HEK293 (cell line): ENCODE data around the gene CHAC1.

Experiments used
- AEBP2 ChIP-seq: fragments of 450-650 bp; formaldehyde crosslinking; IDR thresholded peaks from 2 replicates; pipeline ENCODE4 v1.5.1; 2016; ENCODE audit warnings: missing biosample characterization, missing genetic modification characterization, borderline replicate concordance
- BCL6B ChIP-seq: fragments of 450-650 bp; formaldehyde crosslinking; IDR thresholded peaks from 2 replicates; pipeline ENCODE4 v1.5.1; 2017; ENCODE audit warnings: missing biosample characterization, missing genetic modification characterization
- HOXA7 ChIP-seq: sonication (generic); formaldehyde crosslinking; IDR thresholded peaks from 2 replicates; pipeline ENCODE4 v1.8.1; 2022; ENCODE audit warnings: missing genetic modification reagents, borderline replicate concordance
- PRDM1 ChIP-seq: fragments of 450-650 bp; formaldehyde crosslinking; IDR thresholded peaks from 2 replicates; pipeline ENCODE4; 2016; ENCODE audit warnings: missing biosample characterization, missing genetic modification characterization
- PRDM10 ChIP-seq: fragments of 450-650 bp; formaldehyde crosslinking; IDR thresholded peaks from 2 replicates; pipeline ENCODE4 v1.5.1; 2016; ENCODE audit warnings: missing biosample characterization, missing genetic modification characterization
- PRDM6 ChIP-seq: fragments of 450-650 bp; formaldehyde crosslinking; IDR thresholded peaks from 2 replicates; pipeline ENCODE4 v1.5.1; 2017; ENCODE audit warnings: missing biosample characterization, missing genetic modification characterization
- RBAK ChIP-seq: fragments of 450-650 bp; formaldehyde crosslinking; IDR thresholded peaks from 2 replicates; pipeline ENCODE4 v1.5.1; 2016; ENCODE audit warnings: missing biosample characterization, missing genetic modification characterization
- SCRT2 ChIP-seq: fragments of 450-650 bp; formaldehyde crosslinking; IDR thresholded peaks from 2 replicates; pipeline ENCODE4 v1.5.1; 2016; ENCODE audit warnings: missing biosample characterization, missing genetic modification characterization
- SP2 ChIP-seq: fragments of 450-650 bp; formaldehyde crosslinking; IDR thresholded peaks from 2 replicates; pipeline ENCODE4 v1.5.1; 2016; ENCODE audit warnings: missing biosample characterization, missing genetic modification characterization
- ZBTB20 ChIP-seq: fragments of 450-650 bp; formaldehyde crosslinking; IDR thresholded peaks from 2 replicates; pipeline ENCODE4 v1.5.1; 2016; ENCODE audit warnings: missing biosample characterization, missing genetic modification characterization
- ZBTB44 ChIP-seq: fragments of 450-650 bp; IDR thresholded peaks from 2 replicates; pipeline ENCODE4 v1.5.1; 2018; ENCODE audit warnings: missing biosample characterization, mild to moderate bottlenecking, missing genetic modification characterization
- ZBTB6 ChIP-seq: fragments of 450-650 bp; formaldehyde crosslinking; IDR thresholded peaks from 2 replicates; pipeline ENCODE4 v1.5.1; 2017; ENCODE audit warnings: missing biosample characterization, missing genetic modification characterization
- ZFP3 ChIP-seq: fragments of 450-650 bp; formaldehyde crosslinking; IDR thresholded peaks from 2 replicates; pipeline ENCODE4 v1.5.1; 2016; ENCODE audit warnings: low read depth, missing biosample characterization, missing genetic modification characterization
- ZNF16 ChIP-seq: fragments of 450-650 bp; formaldehyde crosslinking; IDR thresholded peaks from 2 replicates; pipeline ENCODE4 v1.5.1; 2016; ENCODE audit warnings: low read depth, missing biosample characterization, missing genetic modification characterization
- ZNF2 ChIP-seq: fragments of 450-650 bp; formaldehyde crosslinking; IDR thresholded peaks from 2 replicates; pipeline ENCODE4 v1.5.1; 2016; ENCODE audit warnings: missing biosample characterization, missing genetic modification characterization
- ZNF211 ChIP-seq: fragments of 450-650 bp; formaldehyde crosslinking; IDR thresholded peaks from 2 replicates; pipeline ENCODE4 v1.5.1; 2016; ENCODE audit warnings: low read depth, missing biosample characterization, missing genetic modification characterization
- ZNF266 ChIP-seq: fragments of 450-650 bp; formaldehyde crosslinking; IDR thresholded peaks from 2 replicates; pipeline ENCODE4 v1.5.1; 2016; ENCODE audit warnings: missing biosample characterization, missing genetic modification characterization, low read depth
- ZNF37A ChIP-seq: fragments of 450-650 bp; IDR thresholded peaks from 2 replicates; pipeline ENCODE4 v1.5.1; 2018; ENCODE audit warnings: missing biosample characterization, missing genetic modification characterization
- ZNF501 ChIP-seq: fragments of 450-650 bp; formaldehyde crosslinking; IDR thresholded peaks from 2 replicates; pipeline ENCODE4 v1.5.1; 2016; ENCODE audit warnings: missing biosample characterization, missing genetic modification characterization
- ZNF544 ChIP-seq: fragments of 450-650 bp; formaldehyde crosslinking; IDR thresholded peaks from 2 replicates; pipeline ENCODE4 v1.5.0; 2017; ENCODE audit warnings: missing biosample characterization, missing genetic modification characterization
- ZNF558 ChIP-seq: fragments of 450-650 bp; formaldehyde crosslinking; IDR thresholded peaks from 2 replicates; pipeline ENCODE4 v1.5.1; 2016; ENCODE audit warnings: missing biosample characterization, missing genetic modification characterization
- ZNF623 ChIP-seq: fragments of 450-650 bp; formaldehyde crosslinking; IDR thresholded peaks from 2 replicates; pipeline ENCODE4 v1.5.1; 2016; ENCODE audit warnings: missing biosample characterization, missing genetic modification characterization
- ZNF639 ChIP-seq: fragments of 450-650 bp; formaldehyde crosslinking; IDR thresholded peaks from 2 replicates; pipeline ENCODE4 v1.5.1; 2016; ENCODE audit warnings: missing biosample characterization, missing genetic modification characterization
- ZNF664 ChIP-seq: fragments of 450-650 bp; formaldehyde crosslinking; IDR thresholded peaks from 2 replicates; pipeline ENCODE4 v1.5.1; 2016; ENCODE audit warnings: missing biosample characterization, missing genetic modification characterization
- ZNF701 ChIP-seq: fragments of 450-650 bp; formaldehyde crosslinking; IDR thresholded peaks from 2 replicates; pipeline ENCODE4 v1.5.1; 2016; ENCODE audit warnings: missing biosample characterization, missing genetic modification characterization
- ZNF747 ChIP-seq: fragments of 450-650 bp; formaldehyde crosslinking; IDR thresholded peaks from 2 replicates; pipeline ENCODE4 v1.5.1; 2016; ENCODE audit warnings: missing biosample characterization, missing genetic modification characterization
- ZNF843 ChIP-seq: fragments of 450-650 bp; formaldehyde crosslinking; IDR thresholded peaks from 2 replicates; pipeline ENCODE4 v1.5.1; 2016; ENCODE audit warnings: missing biosample characterization, missing genetic modification characterization
- ZSCAN30 ChIP-seq: fragments of 450-650 bp; IDR thresholded peaks from 2 replicates; pipeline ENCODE4 v1.5.1; 2018; ENCODE audit warnings: missing biosample characterization, mild to moderate bottlenecking, missing genetic modification characterization, moderate library complexity

The CHAC1 gene

GRCh38 chr15:40952901-40953712 is at the start of gene CHAC1 (continued):
- TF ChIP-seq PRDM6 (tag by site-specific recombination), result no peak
- peak; percentile 93 for TF ChIP-seq SP2 (tag by site-specific recombination)
- no peak for TF ChIP-seq ZNF2 (tag by site-specific recombination)
- peak; percentile 84 for TF ChIP-seq ZBTB6 (tag by site-specific recombination)
- TF ChIP-seq PRDM10 (tag by site-specific recombination), result 0 out of 2 replicates have a peak, but pooled peaks have one; percentile 16
- TF ChIP-seq ZNF266 (tag by site-specific recombination), result no peak
- no peak for TF ChIP-seq ZNF37A (tag by site-specific recombination)
- TF ChIP-seq PRDM1, result no peak
- TF ChIP-seq ZNF664 (tag by site-specific recombination), result no peak
- TF ChIP-seq ZBTB44 (tag by site-specific recombination), result peak; percentile 34
- no peak for TF ChIP-seq BCL6B (tag by site-specific recombination)
- TF ChIP-seq ZFP3, result no peak
- no peak for TF ChIP-seq HOXA7 (CRISPR knock-in tag)
- no peak for TF ChIP-seq ZNF701 (tag by site-specific recombination)
- no peak for TF ChIP-seq ZNF623 (tag by site-specific recombination)
- no peak for TF ChIP-seq ZNF747 (tag by site-specific recombination)
- no peak for TF ChIP-seq ZNF843 (tag by site-specific recombination)
- peak; percentile 81 for TF ChIP-seq ZSCAN30 (tag by site-specific recombination)
- no peak for TF ChIP-seq RBAK (tag by site-specific recombination)
- TF ChIP-seq SCRT2 (tag by site-specific recombination), result no peak
- TF ChIP-seq ZNF639 (tag by site-specific recombination), result no peak
- peak; percentile 91 for TF ChIP-seq ZBTB20 (tag by site-specific recombination)
- TF ChIP-seq ZNF544 (tag by site-specific recombination), result no peak
- no peak for TF ChIP-seq ZNF211 (tag by site-specific recombination)
- no peak for TF ChIP-seq ZNF16 (tag by site-specific recombination)
- no peak for TF ChIP-seq AEBP2 (tag by site-specific recombination)
- TF ChIP-seq ZNF501 (tag by site-specific recombination), result peak; percentile 50; the same call in 1 of the 2 replicates
- TF ChIP-seq ZNF558, result no peak
